Activated CD4-positive, alpha-beta memory T cell treated with anti-CD3 and anti-CD28 coated beads for 36 hours (primary cell): ENCODE results near the gene LRRC59. TPM values are rescaled to one million over a fixed set of nuclear protein-coding genes. Genes with fewer than 3 reads are reported as not detected.

Experiments used
- CTCF ChIA-PET: fragments of 350-600 bp; sonication (Branson Sonifier 250); formaldehyde crosslinking; loops from one replicate; lab custom pipeline; 2021; ENCODE audit warnings: antibody characterized with exemption, inconsistent platforms; lab: Charles Lee
- POLR2A ChIA-PET: fragments of 350-600 bp; sonication (Branson Sonifier 250); formaldehyde crosslinking; loops from one replicate; lab custom pipeline; 2021; ENCODE audit warnings: antibody characterized with exemption; lab: Charles Lee
- DNase-seq: peaks from one replicate; pipeline ENCODE4 v3.0.0-alpha.2; 2020
- H3K27ac Mint-ChIP-seq: one replicate; pipeline ENCODE4 v1.8.0; 2021; ENCODE audit warnings: mixed read lengths
- H3K27me3 Mint-ChIP-seq: one replicate; pipeline ENCODE4 v1.8.0; 2021; ENCODE audit warnings: mixed read lengths
- H3K36me3 Mint-ChIP-seq: one replicate; pipeline ENCODE4 v1.8.0; 2021; ENCODE audit warnings: mixed read lengths
- H3K4me1 Mint-ChIP-seq: one replicate; pipeline ENCODE4 v1.8.0; 2021; ENCODE audit warnings: low read depth, mixed read lengths
- H3K4me3 Mint-ChIP-seq: one replicate; pipeline ENCODE4 v1.8.0; 2021; ENCODE audit warnings: mild to moderate bottlenecking, mixed read lengths
- H3K9me3 Mint-ChIP-seq: one replicate; pipeline ENCODE4 v1.8.0; 2021; ENCODE audit warnings: mixed read lengths
- intact Hi-C: fragments of 100-400 bp; cut with micrococcal nuclease; formaldehyde crosslinking; loops from one replicate; pipeline ENCODE4 v1.15.1; 2023
- total RNA-seq, 2 experiments: library from RNA; stranded (reverse); gene quantifications; one replicate each; pipeline ENCODE4 v1.2.3, GENCODE V29; 2021

LRRC59 gene
- total RNA-seq, 2 experiments from 2014 or later, result 77.1 to 78.8 TPM

- Mint-ChIP-seq H3K4me1 (peaks cover 9% of the 10 kb centered on the region), H3K36me3 (peaks cover 16% of the 10 kb centered on the region), H3K27me3 (no peaks in the 10 kb centered on the region), H3K27ac (no peak overlapping the region), H3K9me3 (no peaks in the 10 kb centered on the region), H3K4me3 (no peak overlapping the region)
- POLR2A ChIA-PET, result interaction anchor here (0.6 kb wide), 1 partner anchor 37 kb away, joined by 3 read pairs; the partner anchor contains the start of gene LRRC59
- intact Hi-C loops, result loop anchor here (5.0 kb wide), 1 partner anchor 37 kb away; the partner anchor contains the start of gene LRRC59
- peak; percentile 7 for DNase-seq
- CTCF ChIA-PET, result interaction anchor here (0.7 to 5.5 kb wide), 5 partner anchors 9 to 37 kb away, joined by 3 to 79 read pairs (median 4); partner anchors contain the start of genes LRRC59 and XYLT2
These were observed 37.3 kb downstream of the LRRC59 start for GRCh38 chr17:50359998-50360461.

GRCh38 chr17:50359005-50359699 is 38.2 kb downstream of the LRRC59 start:
- H3K4me3 Mint-ChIP-seq, result no peak overlapping the region
- H3K27me3 Mint-ChIP-seq, result no peaks in the 10 kb centered on the region
- no peak overlapping the region for H3K27ac Mint-ChIP-seq
- H3K9me3 Mint-ChIP-seq, result no peaks in the 10 kb centered on the region
- peaks cover 16% of the 10 kb centered on the region for H3K36me3 Mint-ChIP-seq
- ChIA-PET POLR2A (interaction anchor here (0.6 kb wide), 1 partner anchor 38 kb away, joined by 3 read pairs; the partner anchor contains the start of gene LRRC59), CTCF (interaction anchor here (0.7 to 5.5 kb wide), 7 partner anchors 8 to 335 kb away, joined by 3 to 79 read pairs (median 3); partner anchors contain the start of genes LRRC59 and XYLT2)
- H3K4me1 Mint-ChIP-seq, result peaks cover 9% of the 10 kb centered on the region
- DNase-seq, result peak; percentile 8
- intact Hi-C loops, result no loop called here

- Mint-ChIP-seq H3K27me3 (no peaks in the 10 kb centered on the region), H3K9me3 (no peaks in the 10 kb centered on the region), H3K36me3 (peaks cover 19% of the 10 kb centered on the region), H3K4me3 (no peak overlapping the region), H3K27ac (no peak overlapping the region), H3K4me1 (peaks cover 8% of the 10 kb centered on the region)
- no peak for DNase-seq
- POLR2A ChIA-PET, result no interaction called here
- CTCF ChIA-PET, result interaction anchor here (0.8 to 0.9 kb wide), 2 partner anchors 33 to 336 kb away, joined by 3 read pairs; no protein-coding TSS in a partner anchor
- intact Hi-C loops, result no loop called here
These were observed 39.1 kb downstream of the LRRC59 start for GRCh38 chr17:50358177-50358576.

- no peaks in the 10 kb centered on the region for H3K27me3 Mint-ChIP-seq
- H3K4me3 Mint-ChIP-seq, result no peak overlapping the region
- no peak for DNase-seq
- CTCF ChIA-PET, result no interaction called here
- intact Hi-C loops, result no loop called here
- no peaks in the 10 kb centered on the region for H3K9me3 Mint-ChIP-seq
- H3K27ac Mint-ChIP-seq, result no peak overlapping the region
- POLR2A ChIA-PET, result no interaction called here
- H3K4me1 Mint-ChIP-seq, result peaks cover 2% of the 10 kb centered on the region
- peaks cover 19% of the 10 kb centered on the region for H3K36me3 Mint-ChIP-seq
These were observed 40.3 kb downstream of the LRRC59 start for GRCh38 chr17:50356892-50357510.

- no peaks in the 10 kb centered on the region for H3K9me3 Mint-ChIP-seq
- ChIA-PET POLR2A (no interaction called here), CTCF (no interaction called here)
- peaks cover 5% of the 10 kb centered on the region for H3K4me1 Mint-ChIP-seq
- no peaks in the 10 kb centered on the region for H3K27me3 Mint-ChIP-seq
- DNase-seq, result no peak
- no peak overlapping the region for H3K4me3 Mint-ChIP-seq
- intact Hi-C loops, result no loop called here
- H3K36me3 Mint-ChIP-seq, result peaks cover 19% of the 10 kb centered on the region
- no peak overlapping the region for H3K27ac Mint-ChIP-seq
These were observed 40.9 kb downstream of the LRRC59 start for GRCh38 chr17:50356418-50356817.

- ChIA-PET CTCF (interaction anchor here (0.8 kb wide), 1 partner anchor 41 kb away, joined by 3 read pairs; the partner anchor contains the start of gene LRRC59), POLR2A (interaction anchor here (1.8 kb wide), 1 partner anchor 9 kb away, joined by 5 read pairs; no protein-coding TSS in a partner anchor)
- intact Hi-C loops, result no loop called here
- no peak for DNase-seq
- Mint-ChIP-seq H3K9me3 (no peaks in the 10 kb centered on the region), H3K4me3 (no peak overlapping the region), H3K4me1 (peaks cover 5% of the 10 kb centered on the region), H3K27ac (no peak overlapping the region), H3K36me3 (peaks cover 19% of the 10 kb centered on the region), H3K27me3 (no peaks in the 10 kb centered on the region)
These were observed 41.5 kb downstream of the LRRC59 start for GRCh38 chr17:50355701-50356341.

- H3K27me3 Mint-ChIP-seq, result no peaks in the 10 kb centered on the region
These were observed 42.0 kb downstream of the LRRC59 start for GRCh38 chr17:50355336-50355700.

GRCh38 chr17:50354776-50355175 is 42.5 kb downstream of the LRRC59 start:
- CTCF ChIA-PET, result interaction anchor here (0.8 kb wide), 1 partner anchor 42 kb away, joined by 3 read pairs; the partner anchor contains the start of gene LRRC59
- Mint-ChIP-seq H3K4me3 (no peak overlapping the region), H3K27ac (no peak overlapping the region), H3K36me3 (peaks cover 19% of the 10 kb centered on the region), H3K4me1 (peaks cover 5% of the 10 kb centered on the region), H3K9me3 (no peaks in the 10 kb centered on the region), H3K27me3 (no peaks in the 10 kb centered on the region)
- intact Hi-C loops, result no loop called here
- POLR2A ChIA-PET, result interaction anchor here (1.8 kb wide), 1 partner anchor 8 kb away, joined by 5 read pairs; no protein-coding TSS in a partner anchor
- DNase-seq, result no peak

More at GRCh38 chr17:50355336-50355700, 42.0 kb downstream of the LRRC59 start:
- ChIA-PET CTCF (interaction anchor here (0.8 kb wide), 1 partner anchor 42 kb away, joined by 3 read pairs; the partner anchor contains the start of gene LRRC59), POLR2A (interaction anchor here (1.8 kb wide), 1 partner anchor 8 kb away, joined by 5 read pairs; no protein-coding TSS in a partner anchor)
- H3K4me1 Mint-ChIP-seq, result peaks cover 5% of the 10 kb centered on the region
- no peak overlapping the region for H3K4me3 Mint-ChIP-seq
- H3K36me3 Mint-ChIP-seq, result peaks cover 19% of the 10 kb centered on the region
- intact Hi-C loops, result no loop called here
- no peak overlapping the region for H3K27ac Mint-ChIP-seq
- H3K9me3 Mint-ChIP-seq, result no peaks in the 10 kb centered on the region
- no peak for DNase-seq

GRCh38 chr17:50354198-50354597 is 43.1 kb downstream of the LRRC59 start:
- Mint-ChIP-seq H3K27me3 (no peaks in the 10 kb centered on the region), H3K4me1 (peaks cover 9% of the 10 kb centered on the region), H3K27ac (no peak overlapping the region), H3K9me3 (no peaks in the 10 kb centered on the region), H3K36me3 (peaks cover 19% of the 10 kb centered on the region), H3K4me3 (no peak overlapping the region)
- DNase-seq, result peak; percentile 6
- ChIA-PET POLR2A (interaction anchor here (1.8 kb wide), 1 partner anchor 7 kb away, joined by 5 read pairs; no protein-coding TSS in a partner anchor), CTCF (no interaction called here)
- intact Hi-C loops, result no loop called here

GRCh38 chr17:50353600-50354195 is 43.6 kb downstream of the LRRC59 start:
- DNase-seq, result no peak
- Mint-ChIP-seq H3K9me3 (no peaks in the 10 kb centered on the region), H3K4me1 (peaks cover 12% of the 10 kb centered on the region), H3K27me3 (no peaks in the 10 kb centered on the region), H3K4me3 (no peak overlapping the region), H3K27ac (no peak overlapping the region), H3K36me3 (peaks cover 19% of the 10 kb centered on the region)
- CTCF ChIA-PET, result no interaction called here
- POLR2A ChIA-PET, result interaction anchor here (1.8 kb wide), 1 partner anchor 7 kb away, joined by 5 read pairs; no protein-coding TSS in a partner anchor
- intact Hi-C loops, result no loop called here
